T-cell (primary cell): ENCODE results near the gene FOXP4. TPM values are rescaled to one million over a fixed set of nuclear protein-coding genes. Genes with fewer than 3 reads are reported as not detected.

Source experiments
- ATAC-seq, 4 experiments: fragments of 200-7000 bp in 3 of 4; fragments of 150-1000 bp in 1 of 4; cut with Tn5 transposase; replicated peaks in 1 of 4; 1 replicate in 3 of 4; 2 replicates in 1 of 4; pipeline ENCODE4 v1.10.0; 2021; ENCODE audit warnings: moderate library complexity in 3 of 4, mild to moderate bottlenecking in 2 of 4, moderate number of reproducible peaks in 1 of 4
- CTCF ChIA-PET, 2 donors: fragments of 300-600 bp; sonication (Branson Sonifier 250); formaldehyde crosslinking; loops; one replicate each; lab custom pipeline; 2022; ENCODE audit warnings: antibody characterized with exemption in 2 of 2; lab: Charles Lee
- POLR2A ChIA-PET, 2 donors: fragments of 300-600 bp; sonication (Branson Sonifier 250); formaldehyde crosslinking; loops; one replicate each; lab custom pipeline; 2022; ENCODE audit warnings: antibody characterized with exemption in 2 of 2; lab: Charles Lee
- DNase-seq, 35 experiments: peaks; one replicate each; pipeline versions ENCODE4 v3.0.0 to v3.0.0-alpha.2; 2013 to 2023
- H3K27ac ChIP-seq: one replicate; pipeline ENCODE4 v1.5.1; 2013; ENCODE audit warnings: low read length
- H3K27me3 ChIP-seq, 2 experiments: replicated peaks in 1 of 2; 1 replicate in 1 of 2; 2 replicates in 1 of 2; pipeline versions ENCODE4 v1.6.1 to v1.7.0; 2013; ENCODE audit warnings: low read length in 1 of 2, mixed read lengths in 1 of 2; ENCODE audit not compliant: control insufficient read depth in 2 of 2, insufficient read depth in 2 of 2; ENCODE audit errors: extremely low read depth in 1 of 2
- H3K36me3 ChIP-seq, 2 donors: 1 replicate in 1 of 2; 2 replicates in 1 of 2; pipeline versions ENCODE4 v1.6.1 to v1.7.0; 2013; ENCODE audit warnings: low read length in 1 of 2; ENCODE audit not compliant: control insufficient read depth in 2 of 2, insufficient read depth in 1 of 2; ENCODE audit errors: extremely low read depth in 1 of 2
- H3K4me1 ChIP-seq, 2 experiments: 1 replicate in 1 of 2; 2 replicates in 1 of 2; pipeline versions ENCODE4 v1.6.1 to v1.7.0; 2013; ENCODE audit warnings: low read length in 2 of 2, mixed read lengths in 1 of 2; ENCODE audit not compliant: insufficient read depth in 2 of 2, control insufficient read depth in 1 of 2; ENCODE audit errors: extremely low read depth in 1 of 2
- H3K4me3 ChIP-seq, 2 donors: 1 replicate in 1 of 2; 2 replicates in 1 of 2; pipeline versions ENCODE4 v1.5.1 to v1.7.0; 2013; ENCODE audit warnings: mild to moderate bottlenecking in 2 of 2, low read length in 1 of 2, moderate library complexity in 1 of 2; ENCODE audit not compliant: control insufficient read depth in 1 of 2; ENCODE audit errors: extremely low read depth in 1 of 2
- H3K9me3 ChIP-seq: 2 replicates; pipeline ENCODE4 v1.7.0; 2013
- H3K27ac Mint-ChIP-seq, 2 donors: one replicate each; pipeline ENCODE4 v1.8.0; 2020 to 2021; ENCODE audit warnings: mild to moderate bottlenecking in 2 of 2, mixed read lengths in 2 of 2
- H3K27me3 Mint-ChIP-seq, 2 donors: one replicate each; pipeline ENCODE4 v1.8.0; 2021 to 2022; ENCODE audit warnings: mixed read lengths in 2 of 2
- H3K36me3 Mint-ChIP-seq: one replicate; pipeline ENCODE4 v1.8.0; 2021; ENCODE audit warnings: mixed read lengths
- H3K4me1 Mint-ChIP-seq, 3 donors: one replicate each; pipeline ENCODE4 v1.8.0; 2020 to 2022; ENCODE audit warnings: mixed read lengths in 3 of 3, mild to moderate bottlenecking in 1 of 3
- H3K4me3 Mint-ChIP-seq, 3 donors: one replicate each; pipeline ENCODE4 v1.8.0; 2020 to 2022; ENCODE audit warnings: mild to moderate bottlenecking in 3 of 3, mixed read lengths in 3 of 3, moderate library complexity in 3 of 3
- H3K9me3 Mint-ChIP-seq, 3 donors: one replicate each; pipeline ENCODE4 v1.8.0; 2020 to 2022; ENCODE audit warnings: mixed read lengths in 3 of 3
- WGBS: methylation state at CpG from one replicate; pipeline ENCODE4 v1.1.5; 2013; ENCODE audit warnings: missing lambda C conversion rate; ENCODE audit not compliant: insufficient coverage; 5-methylcytosine and 5-hydroxymethylcytosine counted together
- total RNA-seq, 35 experiments: library from RNA in 6 of 35; stranded (reverse) in 6 of 35; fragments of 120-200 nt in 1 of 35; gene quantifications; one replicate each; pipeline versions ENCODE4 v1.2.1 to v1.2.4 and lab custom pipeline; 2013 to 2026

The FOXP4 gene
- total RNA-seq, 5 donors from 2014 or later (not counting 1 experiment from before 2014, with no cell fraction given) = 4.6 to 10.1 (median 9.5) TPM

DNA sequence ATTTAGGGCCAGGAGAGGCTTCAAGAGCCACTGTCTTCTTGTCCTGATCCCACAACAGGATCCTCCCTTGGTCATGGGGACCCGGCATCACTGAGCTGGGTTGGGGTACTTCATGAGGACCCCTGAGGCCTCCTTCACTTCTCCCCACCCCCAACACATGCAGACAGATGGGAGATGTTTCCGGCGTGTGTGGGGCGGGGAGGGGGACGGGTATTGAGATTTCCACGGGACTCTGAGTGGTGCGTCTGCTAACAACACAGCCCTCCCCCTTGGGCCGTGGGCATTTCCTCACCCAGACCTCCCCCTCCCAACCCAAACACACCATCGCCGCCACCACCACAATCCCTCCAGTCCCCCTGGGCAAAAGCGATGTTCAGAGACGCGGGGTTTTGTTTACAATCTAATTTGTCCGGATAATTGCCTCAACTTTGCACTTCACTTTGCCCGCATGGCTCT is 906 bp upstream of the FOXP4 start:
- H3K9me3 Mint-ChIP-seq = no peaks in the 10 kb centered on the region
- H3K27ac ChIP-seq = no peak overlapping the region
- CTCF ChIA-PET = no interaction called here

DNA sequence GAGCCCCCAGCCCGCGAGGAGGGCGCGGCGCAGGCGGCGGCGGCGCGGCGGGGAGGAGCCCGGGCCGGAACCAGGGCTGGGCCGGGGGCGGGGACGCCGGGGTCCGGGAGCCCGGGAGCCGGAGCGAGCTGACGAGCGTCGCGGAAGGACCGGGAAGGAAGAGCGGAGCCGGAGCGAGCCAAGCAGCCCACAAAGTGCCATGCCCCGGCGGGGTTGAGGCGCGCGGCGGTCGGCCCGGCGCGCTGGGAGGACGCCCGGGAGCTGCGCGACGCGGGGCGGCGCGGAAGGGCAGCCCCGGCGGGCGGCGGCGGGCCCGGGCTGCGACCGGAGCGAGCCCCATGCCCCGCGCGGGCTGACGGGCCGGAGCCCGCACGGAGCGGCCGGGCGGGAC is 289 bp downstream of the FOXP4 start:
- Mint-ChIP-seq H3K27ac (no peak overlapping the region), H3K27me3 (peaks cover 5 to 14% of the 10 kb centered on the region in 2 donors)
- CTCF ChIA-PET = no interaction called here

More for the DNA sequence above, 906 bp upstream of the FOXP4 start:
- peaks cover 5 to 11% of the 10 kb centered on the region in 2 donors for H3K27me3 Mint-ChIP-seq
- peaks cover 0 to 36% of the 10 kb centered on the region in 2 experiments for H3K27me3 ChIP-seq
- peaks cover 13 to 40% of the 10 kb centered on the region in 2 experiments for H3K4me1 ChIP-seq
- ATAC-seq (no peak), DNase-seq (no peak)
- peak overlapping the region; percentile 58 to 82 (median 72) for H3K4me3 Mint-ChIP-seq
- POLR2A ChIA-PET = interaction anchor here in 1 of 2 donors (0.8 kb wide), 1 partner anchor 10 kb away, joined by 3 read pairs; no protein-coding TSS in a partner anchor
- H3K4me1 Mint-ChIP-seq = peaks cover 23 to 34% (median 28%) of the 10 kb centered on the region in 3 donors
- no peak overlapping the region for H3K27ac Mint-ChIP-seq
- WGBS = 15% methylated on average over 9 of the region's 15 CpGs
- no peaks in the 10 kb centered on the region for H3K36me3 ChIP-seq
- H3K36me3 Mint-ChIP-seq = peaks cover 5% of the 10 kb centered on the region
- peak overlapping the region; percentile 29 to 66 for H3K4me3 ChIP-seq
- no peaks in the 10 kb centered on the region for H3K9me3 ChIP-seq

GRCh38 chr6:41546866-41547798 is 951 bp downstream of the FOXP4 start:
- ChIA-PET POLR2A (no interaction called here), CTCF (no interaction called here)
- Mint-ChIP-seq H3K4me3 (peak overlapping the region; percentile 87 to 93 (median 87)), H3K27ac (peak overlapping the region in 1 of 2 donors; percentile 23), H3K4me1 (peaks cover 23 to 39% (median 32%) of the 10 kb centered on the region in 3 donors), H3K36me3 (peaks cover 11% of the 10 kb centered on the region), H3K27me3 (peaks cover 5 to 16% of the 10 kb centered on the region in 2 donors), H3K9me3 (no peaks in the 10 kb centered on the region)
- no peaks in the 10 kb centered on the region for H3K9me3 ChIP-seq
- WGBS = under 1% methylated on average over 53 of the region's 82 CpGs
- peaks cover 0 to 36% of the 10 kb centered on the region in 2 experiments for H3K27me3 ChIP-seq
- no peaks in the 10 kb centered on the region for H3K36me3 ChIP-seq
- H3K4me3 ChIP-seq = peak overlapping the region; percentile 60 to 80
- DNase-seq (peak in 16 of 35 experiments; percentile 19 to 59 (median 28)), ATAC-seq (no peak)
- H3K4me1 ChIP-seq = peaks cover 13 to 40% of the 10 kb centered on the region in 2 experiments
- H3K27ac ChIP-seq = no peak overlapping the region

More for the DNA sequence above, 289 bp downstream of the FOXP4 start:
- peak overlapping the region; percentile 10 to 24 for H3K4me3 ChIP-seq
- POLR2A ChIA-PET = no interaction called here
- DNase-seq = peak in 10 of 35 experiments; percentile 20 to 70 (median 46)
- no peaks in the 10 kb centered on the region for H3K9me3 Mint-ChIP-seq
- H3K27ac ChIP-seq = no peak overlapping the region
- WGBS = under 1% methylated on average over 67 of the region's 67 CpGs
- no peaks in the 10 kb centered on the region for H3K36me3 ChIP-seq
- no peaks in the 10 kb centered on the region for H3K9me3 ChIP-seq
- H3K4me1 Mint-ChIP-seq = peaks cover 23 to 37% (median 30%) of the 10 kb centered on the region in 3 donors
- ATAC-seq = peak; percentile 73 to 80 (median 75)
- peaks cover 8% of the 10 kb centered on the region for H3K36me3 Mint-ChIP-seq
- peak overlapping the region in 1 of 3 donors; percentile 87 for H3K4me3 Mint-ChIP-seq
- peaks cover 0 to 36% of the 10 kb centered on the region in 2 experiments for H3K27me3 ChIP-seq
- H3K4me1 ChIP-seq = peaks cover 13 to 40% of the 10 kb centered on the region in 2 experiments

DNA sequence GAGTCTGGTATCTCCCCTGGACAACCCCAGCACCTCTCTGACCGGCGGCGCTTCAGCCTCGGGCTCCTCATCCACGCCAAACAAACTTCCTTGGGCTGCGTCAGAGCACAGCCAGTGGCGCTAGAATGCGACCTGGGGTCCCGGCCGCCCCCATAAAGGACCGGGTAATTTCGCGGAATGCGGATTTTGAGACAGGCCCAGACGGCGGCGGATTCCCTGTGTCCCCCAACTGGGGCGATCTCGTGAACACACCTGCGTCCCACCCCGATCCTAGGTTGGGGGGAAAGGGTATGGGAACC is 1.6 kb downstream of the FOXP4 start:
- ATAC-seq = no peak
- H3K27me3 ChIP-seq = peaks cover 0 to 36% of the 10 kb centered on the region in 2 experiments
- no peak overlapping the region for H3K27ac ChIP-seq
- Mint-ChIP-seq H3K36me3 (peaks cover 11% of the 10 kb centered on the region), H3K27me3 (peaks cover 5 to 16% of the 10 kb centered on the region in 2 donors), H3K4me3 (peak overlapping the region; percentile 87 to 93 (median 87)), H3K27ac (no peak overlapping the region), H3K4me1 (peaks cover 23 to 39% (median 32%) of the 10 kb centered on the region in 3 donors), H3K9me3 (no peaks in the 10 kb centered on the region)
- ChIA-PET CTCF (no interaction called here), POLR2A (no interaction called here)
- peaks cover 13 to 40% of the 10 kb centered on the region in 2 experiments for H3K4me1 ChIP-seq
- peak overlapping the region; percentile 60 to 80 for H3K4me3 ChIP-seq
- no peaks in the 10 kb centered on the region for H3K9me3 ChIP-seq
- H3K36me3 ChIP-seq = no peaks in the 10 kb centered on the region
- WGBS = 1% methylated on average over 17 of the region's 21 CpGs
- no peak for DNase-seq

GRCh38 chr6:41548098-41548840 is 2.1 kb downstream of the FOXP4 start:
- ATAC-seq = no peak
- Histone ChIP-seq H3K4me1 (peaks cover 13 to 40% of the 10 kb centered on the region in 2 experiments), H3K36me3 (no peaks in the 10 kb centered on the region), H3K4me3 (peak overlapping the region; percentile 60 to 80), H3K27ac (no peak overlapping the region), H3K9me3 (no peaks in the 10 kb centered on the region), H3K27me3 (peaks cover 0 to 36% of the 10 kb centered on the region in 2 experiments)
- Mint-ChIP-seq H3K4me1 (peaks cover 23 to 39% (median 32%) of the 10 kb centered on the region in 3 donors), H3K9me3 (no peaks in the 10 kb centered on the region), H3K27ac (no peak overlapping the region), H3K36me3 (peaks cover 11% of the 10 kb centered on the region), H3K4me3 (peak overlapping the region; percentile 87 to 93 (median 87)), H3K27me3 (peaks cover 5 to 16% of the 10 kb centered on the region in 2 donors)
- CTCF ChIA-PET = no interaction called here
- POLR2A ChIA-PET = no interaction called here
- DNase-seq = peak in 7 of 35 experiments; percentile 13 to 54 (median 26)
- 2% methylated on average over 36 of the region's 50 CpGs for WGBS
